ENCODE results near the gene OSTF1. TPM values are rescaled to one million over a fixed set of nuclear protein-coding genes. Genes with fewer than 3 reads are reported as not detected.

OSTF1 gene
- total RNA-seq, 1 experiment from 2014 or later = 30.7 TPM

DNA sequence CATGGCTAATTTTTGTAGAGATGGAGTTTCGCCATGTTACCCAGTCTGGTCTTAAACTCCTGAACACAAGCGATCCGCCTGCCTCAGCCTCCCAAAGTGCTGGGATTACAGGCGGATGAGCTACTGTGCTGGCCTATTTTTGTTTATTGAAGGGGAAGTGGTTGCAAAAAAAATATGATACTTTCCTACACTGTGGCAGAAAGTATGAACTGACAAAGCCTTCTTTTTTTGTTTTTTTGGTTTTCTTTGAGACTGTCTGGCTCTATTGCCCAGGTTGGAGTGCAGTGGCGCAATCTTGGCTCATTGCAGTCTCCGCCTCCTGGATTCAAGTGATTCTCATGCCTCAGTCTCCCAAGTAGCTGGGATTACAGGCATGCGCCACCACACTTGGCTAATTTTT lies 50.9 kb downstream of the OSTF1 start:
- DNase-seq (ENCODE audit: low read depth, low spot score) = no peak
- in situ Hi-C loops (cut with HindIII; ENCODE audit: low pct_unique_long_range_greater_than_20kb, low sequenced_read_pairs) = no loop called here

DNA sequence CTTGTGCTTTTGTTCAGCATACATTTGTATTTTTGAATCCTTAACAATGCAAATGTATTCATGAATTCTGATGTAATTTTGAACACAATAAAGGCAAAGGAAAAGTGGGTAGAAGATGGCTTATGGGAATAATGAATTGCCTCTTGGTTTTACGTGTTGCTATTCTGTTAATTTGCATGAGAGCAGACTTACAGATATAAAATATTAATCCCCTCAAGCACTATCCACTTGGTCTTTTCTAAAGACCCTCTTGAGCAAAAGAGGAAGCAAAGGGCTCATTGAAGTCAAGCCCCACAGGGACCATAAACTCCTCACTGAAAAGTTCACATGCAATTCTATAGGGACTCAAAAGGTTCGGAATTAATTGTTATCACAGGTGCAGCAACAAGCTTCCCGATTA lies 51.9 kb downstream of the OSTF1 start:
- no peak for DNase-seq (ENCODE audit: low read depth, low spot score)
- in situ Hi-C loops (cut with HindIII; ENCODE audit: low pct_unique_long_range_greater_than_20kb, low sequenced_read_pairs) = no loop called here

- no peak for DNase-seq (ENCODE audit: low read depth, low spot score)
- in situ Hi-C loops (cut with HindIII; ENCODE audit: low pct_unique_long_range_greater_than_20kb, low sequenced_read_pairs) = no loop called here
Observed at GRCh38 chr9:75142202-75142601, 53.9 kb downstream of the OSTF1 start.

- in situ Hi-C loops (cut with HindIII; ENCODE audit: low pct_unique_long_range_greater_than_20kb, low sequenced_read_pairs) = no loop called here
- DNase-seq (ENCODE audit: low read depth, low spot score) = no peak
Observed at GRCh38 chr9:75146229-75146628, 57.9 kb downstream of the OSTF1 start.

- in situ Hi-C loops (cut with HindIII; ENCODE audit: low pct_unique_long_range_greater_than_20kb, low sequenced_read_pairs) = no loop called here
- no peak for DNase-seq (ENCODE audit: low read depth, low spot score)
Observed at GRCh38 chr9:75147638-75148037, 59.3 kb downstream of the OSTF1 start.

DNA sequence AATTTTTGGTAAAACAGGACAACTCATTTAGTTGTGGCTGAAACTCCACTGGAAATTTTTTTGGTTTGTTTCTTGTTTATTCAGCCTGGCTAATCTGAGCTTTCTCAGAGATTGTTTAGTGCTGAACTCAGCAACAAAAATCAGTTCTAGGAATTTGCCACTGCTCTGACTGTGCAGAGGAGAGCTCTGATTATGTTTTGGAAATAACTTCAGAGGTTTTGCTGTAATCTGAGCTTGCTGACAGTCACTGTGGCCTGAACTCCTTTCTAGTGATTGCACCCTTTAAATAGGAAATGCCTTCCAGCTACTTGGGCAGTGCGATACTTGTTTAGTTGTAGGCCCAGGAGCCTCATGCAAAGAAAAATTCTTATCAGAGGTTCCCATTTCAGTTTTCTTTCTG lies 60.2 kb downstream of the OSTF1 start:
- in situ Hi-C loops (cut with HindIII; ENCODE audit: low pct_unique_long_range_greater_than_20kb, low sequenced_read_pairs) = no loop called here
- DNase-seq (ENCODE audit: low read depth, low spot score) = no peak

DNA sequence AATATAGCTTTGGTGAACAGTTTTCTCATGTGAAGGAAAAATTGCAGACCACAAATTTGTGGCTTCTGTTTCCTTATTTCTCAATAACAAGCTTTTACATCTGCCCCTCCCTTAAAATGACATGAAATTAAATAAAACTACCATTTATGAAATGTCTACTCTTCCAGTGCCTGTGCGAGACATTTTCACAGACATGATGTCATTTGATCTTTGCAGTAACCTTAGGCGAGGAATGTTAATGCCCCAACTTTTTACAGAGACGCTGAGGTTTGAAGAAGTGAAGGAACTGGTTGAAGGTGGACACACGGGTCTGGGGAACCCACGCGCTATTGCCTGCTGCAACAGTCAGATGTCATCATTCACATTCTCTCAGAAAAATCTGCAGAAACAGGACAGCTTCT lies 61.5 kb downstream of the OSTF1 start:
- no peak for DNase-seq (ENCODE audit: low read depth, low spot score)
- in situ Hi-C loops (cut with HindIII; ENCODE audit: low pct_unique_long_range_greater_than_20kb, low sequenced_read_pairs) = no loop called here

- in situ Hi-C loops (cut with HindIII; ENCODE audit: low pct_unique_long_range_greater_than_20kb, low sequenced_read_pairs) = no loop called here
- DNase-seq (ENCODE audit: low read depth, low spot score) = no peak
Observed at GRCh38 chr9:75150512-75150911, 62.2 kb downstream of the OSTF1 start.

DNA sequence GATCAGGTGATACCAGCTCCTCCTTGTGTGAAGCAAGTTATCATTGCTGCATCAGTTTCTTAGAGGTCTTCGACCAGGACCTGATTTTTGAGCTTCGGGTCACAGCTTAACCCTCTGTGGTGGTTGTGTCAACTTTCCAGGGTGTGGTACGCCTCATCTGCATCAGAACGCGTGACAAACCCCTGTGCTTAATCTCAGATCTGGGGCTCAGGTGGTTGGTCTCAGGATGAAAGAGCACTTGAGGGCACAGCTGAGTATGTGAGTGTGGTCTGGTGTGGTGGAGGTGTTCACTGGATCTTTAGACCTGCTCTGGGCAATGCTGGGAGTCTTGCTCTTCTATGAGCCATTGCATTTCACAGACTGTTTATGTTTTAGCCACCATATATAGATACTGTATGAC lies 64.1 kb downstream of the OSTF1 start:
- in situ Hi-C loops (cut with HindIII; ENCODE audit: low pct_unique_long_range_greater_than_20kb, low sequenced_read_pairs) = no loop called here
- DNase-seq (ENCODE audit: low read depth, low spot score) = no peak

DNA sequence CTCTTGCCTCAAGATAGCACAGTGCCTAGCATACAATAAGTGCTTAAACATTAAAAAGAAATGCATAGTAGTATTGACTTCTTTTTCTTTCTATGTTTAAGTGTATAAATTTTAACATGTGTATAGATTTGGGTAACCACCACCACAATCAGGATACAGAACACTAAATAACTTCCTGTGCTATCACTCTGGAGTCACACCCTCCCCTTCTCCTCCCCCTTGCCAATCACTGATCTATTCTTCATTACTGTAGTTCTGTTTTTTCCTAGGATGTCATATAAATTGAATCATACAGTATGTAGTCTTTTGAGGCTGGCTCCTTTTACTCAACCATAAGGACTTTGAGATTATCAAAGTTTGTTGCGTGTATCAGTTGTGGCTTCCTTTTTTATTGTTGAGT lies 68.5 kb downstream of the OSTF1 start:
- in situ Hi-C loops (cut with HindIII; ENCODE audit: low pct_unique_long_range_greater_than_20kb, low sequenced_read_pairs) = no loop called here
- no peak for DNase-seq (ENCODE audit: low read depth, low spot score)

GRCh38 chr9:75161116-75161857 lies 73.0 kb downstream of the OSTF1 start:
- no peak for DNase-seq (ENCODE audit: low read depth, low spot score)
- in situ Hi-C loops (cut with HindIII; ENCODE audit: low pct_unique_long_range_greater_than_20kb, low sequenced_read_pairs) = no loop called here

- DNase-seq (ENCODE audit: low read depth, low spot score) = no peak
- in situ Hi-C loops (cut with HindIII; ENCODE audit: low pct_unique_long_range_greater_than_20kb, low sequenced_read_pairs) = no loop called here
Observed at GRCh38 chr9:75163764-75164163, 75.5 kb downstream of the OSTF1 start.

DNA sequence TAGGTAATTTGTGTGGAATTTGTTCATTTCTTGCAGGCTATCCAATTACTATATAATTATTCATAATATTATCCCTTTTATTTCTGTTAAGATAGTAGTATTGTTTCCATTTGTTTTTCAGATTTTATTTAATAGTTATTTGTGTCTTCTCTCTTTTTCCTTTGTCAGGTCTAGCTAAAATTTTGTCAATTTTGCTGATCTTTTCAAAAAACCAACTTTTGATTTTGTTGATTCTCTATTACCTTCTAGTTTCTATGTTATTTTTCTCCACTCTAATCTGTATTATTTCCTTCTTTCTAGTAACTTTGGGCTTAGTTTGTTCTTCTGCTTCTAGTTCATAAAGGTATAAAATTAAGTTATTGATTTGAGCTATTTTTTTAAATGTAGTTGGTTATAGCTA lies 76.3 kb downstream of the OSTF1 start:
- no peak for DNase-seq (ENCODE audit: low read depth, low spot score)
- in situ Hi-C loops (cut with HindIII; ENCODE audit: low pct_unique_long_range_greater_than_20kb, low sequenced_read_pairs) = no loop called here

GRCh38 chr9:75167281-75167680 lies 79.0 kb downstream of the OSTF1 start:
- in situ Hi-C loops (cut with HindIII; ENCODE audit: low pct_unique_long_range_greater_than_20kb, low sequenced_read_pairs) = no loop called here
- DNase-seq (ENCODE audit: low read depth, low spot score) = no peak

DNA sequence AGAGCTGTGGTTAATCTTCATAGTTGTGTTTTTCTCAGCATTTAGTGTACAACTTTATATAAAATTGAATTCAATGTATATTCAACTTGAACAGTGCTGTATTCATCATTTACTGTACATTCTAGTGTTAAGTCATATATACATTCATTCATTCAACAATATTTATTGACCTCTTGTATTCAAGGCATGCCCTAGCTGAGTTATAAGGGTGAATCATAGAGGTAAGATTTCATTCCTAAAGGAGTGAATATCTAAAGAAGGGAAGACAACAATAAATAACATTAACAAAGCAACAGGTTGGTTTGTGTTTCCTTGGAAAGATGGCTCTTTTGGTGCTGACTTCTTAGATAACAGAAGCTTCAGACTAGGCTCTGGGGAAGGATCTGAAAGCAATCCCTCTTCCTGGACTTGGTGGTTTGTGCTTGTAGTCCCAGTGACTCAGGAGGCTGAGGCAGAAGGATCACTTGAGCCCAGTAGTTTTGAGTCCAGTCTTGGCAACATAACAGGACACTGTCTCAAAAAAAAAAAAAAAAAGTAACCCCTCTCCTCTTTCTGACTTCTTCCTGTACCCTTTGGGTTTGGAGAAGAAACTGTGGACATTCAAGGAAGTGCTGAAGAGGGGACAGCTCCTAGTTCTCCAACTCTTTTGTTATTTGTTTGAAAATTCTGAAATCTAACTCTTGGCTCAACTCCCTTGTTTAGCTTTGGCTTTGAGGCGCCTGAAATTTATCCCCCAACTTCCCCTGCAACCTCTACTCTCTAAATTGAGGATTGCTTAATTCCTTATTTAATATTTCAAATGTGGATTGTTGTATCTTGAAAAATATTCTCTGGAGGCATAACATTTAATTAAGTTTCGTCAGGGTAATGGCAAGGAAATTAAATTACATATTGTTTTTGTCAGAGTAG lies 80.2 kb downstream of the OSTF1 start:
- DNase-seq (ENCODE audit: low read depth, low spot score) = no peak
- in situ Hi-C loops (cut with HindIII; ENCODE audit: low pct_unique_long_range_greater_than_20kb, low sequenced_read_pairs) = no loop called here

DNA sequence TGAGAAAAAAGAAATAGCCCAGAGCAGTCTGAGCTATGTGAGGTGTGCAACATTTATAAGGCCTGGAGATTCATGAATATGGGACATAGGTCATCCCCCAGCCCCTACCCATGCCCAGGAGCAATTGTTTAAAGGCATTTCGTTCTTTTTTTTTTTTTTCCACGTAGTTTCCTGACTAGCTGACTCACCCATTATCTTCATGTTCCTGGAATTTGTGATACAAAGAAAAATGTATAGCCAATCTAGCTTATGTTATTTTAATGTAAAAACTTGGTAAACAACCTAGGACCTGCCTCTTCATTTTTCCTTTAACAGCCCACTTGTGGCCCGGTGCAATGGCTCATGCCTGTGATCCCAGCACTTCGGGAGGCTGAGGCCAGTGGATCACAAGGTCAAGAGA lies 81.3 kb downstream of the OSTF1 start:
- DNase-seq (ENCODE audit: low read depth, low spot score) = no peak
- in situ Hi-C loops (cut with HindIII; ENCODE audit: low pct_unique_long_range_greater_than_20kb, low sequenced_read_pairs) = no loop called here

DNA sequence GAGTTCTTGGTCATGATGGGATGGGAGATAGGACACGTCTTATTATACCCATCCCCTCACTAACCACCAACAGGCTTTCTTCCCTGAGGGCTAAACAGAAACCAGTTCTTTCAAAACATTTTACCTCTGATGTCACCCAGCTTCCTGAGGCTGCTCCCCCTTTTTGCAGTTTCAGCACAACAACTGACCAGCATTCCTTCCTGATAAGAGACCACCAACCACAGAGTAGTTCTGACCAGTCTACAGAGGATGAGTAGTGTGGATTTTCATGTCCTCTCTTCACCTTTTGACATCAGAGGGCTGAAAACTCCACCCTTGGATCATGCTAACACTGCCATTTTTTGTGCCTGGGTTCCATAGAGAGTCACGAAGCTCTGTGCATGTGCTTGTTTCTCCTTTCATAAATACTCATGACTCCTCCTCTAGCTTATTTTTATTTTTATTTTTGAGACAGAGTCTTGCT lies 82.6 kb downstream of the OSTF1 start:
- in situ Hi-C loops (cut with HindIII; ENCODE audit: low pct_unique_long_range_greater_than_20kb, low sequenced_read_pairs) = no loop called here
- no peak for DNase-seq (ENCODE audit: low read depth, low spot score)

GRCh38 chr9:75175395-75175794 lies 87.1 kb downstream of the OSTF1 start:
- in situ Hi-C loops (cut with HindIII; ENCODE audit: low pct_unique_long_range_greater_than_20kb, low sequenced_read_pairs) = no loop called here
- no peak for DNase-seq (ENCODE audit: low read depth, low spot score)

DNA sequence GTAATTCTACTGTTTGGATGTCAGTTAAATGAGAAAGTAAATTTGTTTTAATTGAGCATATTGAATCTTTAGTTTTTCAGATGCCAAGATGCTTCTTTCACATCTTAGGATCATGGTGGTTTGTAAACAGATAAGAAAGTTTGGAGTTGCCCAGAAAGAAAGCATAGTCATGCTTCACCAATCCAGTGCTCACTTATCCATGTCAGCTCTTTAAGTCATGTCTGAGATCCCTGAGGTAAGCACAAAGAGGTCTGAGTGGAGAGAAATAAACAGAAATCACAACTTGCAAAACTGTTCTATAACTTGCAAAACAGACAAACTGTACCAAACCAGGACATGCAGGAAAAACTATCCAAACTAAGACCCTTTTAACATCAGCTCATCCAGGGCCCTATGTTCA lies 87.7 kb downstream of the OSTF1 start:
- in situ Hi-C loops (cut with HindIII; ENCODE audit: low pct_unique_long_range_greater_than_20kb, low sequenced_read_pairs) = no loop called here
- DNase-seq (ENCODE audit: low read depth, low spot score) = no peak

Measured in SK-MEL-5 (cell line).